D721Med (cell line): ENCODE measurements around the gene EQTN.

Experiments
- DNase-seq: peaks from one replicate; pipeline ENCODE4 v3.0.0; 2011; ENCODE audit warnings: low spot score; ENCODE audit not compliant: insufficient read length
- FAIRE-seq: peaks from 2 replicates; lab custom pipeline; 2011; peaks lifted over from hg19 to GRCh38; lab: Jason Lieb, UNC
- TF ChIP-seq, protein P1 (sequence below): IDR thresholded peaks from 2 replicates; pipeline ENCODE4 v1.5.1; 2012; ENCODE audit warnings: mild to moderate bottlenecking, control low read depth; ENCODE audit not compliant: insufficient read depth; ENCODE audit errors: missing control alignments

Gene EQTN

DNA sequence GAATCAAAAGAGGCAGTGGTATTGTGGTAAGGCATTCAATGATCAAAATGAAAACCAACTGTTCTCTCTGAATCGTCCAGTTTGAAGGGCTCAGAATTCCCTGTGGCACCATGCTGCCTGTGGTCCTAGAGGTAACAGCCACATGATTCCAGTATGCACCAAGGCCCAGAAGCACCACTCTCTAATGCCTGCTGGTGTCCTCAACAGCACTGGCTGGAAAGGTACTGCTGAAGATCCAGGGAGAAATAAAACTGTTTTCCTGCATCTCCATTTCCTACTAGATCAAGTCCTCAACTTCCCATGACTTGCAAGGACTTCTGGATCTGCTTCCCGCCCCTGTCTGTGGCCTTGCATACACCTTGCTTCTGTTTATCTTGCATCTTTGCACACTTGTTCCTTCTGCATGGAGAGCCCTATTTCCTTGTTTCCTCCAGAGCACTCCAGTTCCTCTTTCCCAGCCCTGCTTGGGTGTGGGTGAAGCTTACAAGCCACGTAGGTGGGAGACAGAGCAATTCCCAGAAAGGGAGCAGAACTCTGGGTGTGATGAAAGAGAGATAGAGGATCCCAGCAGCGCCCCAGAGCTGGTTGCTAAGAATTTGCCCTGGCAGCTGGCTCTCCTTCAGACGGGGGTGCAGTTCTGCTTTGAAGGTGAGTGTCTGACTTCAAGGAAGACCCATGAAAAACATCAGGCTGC is 41.0 kb upstream of the EQTN start:
- DNase-seq (no peak), FAIRE-seq (no peak)
- TF ChIP-seq, protein P1, sequence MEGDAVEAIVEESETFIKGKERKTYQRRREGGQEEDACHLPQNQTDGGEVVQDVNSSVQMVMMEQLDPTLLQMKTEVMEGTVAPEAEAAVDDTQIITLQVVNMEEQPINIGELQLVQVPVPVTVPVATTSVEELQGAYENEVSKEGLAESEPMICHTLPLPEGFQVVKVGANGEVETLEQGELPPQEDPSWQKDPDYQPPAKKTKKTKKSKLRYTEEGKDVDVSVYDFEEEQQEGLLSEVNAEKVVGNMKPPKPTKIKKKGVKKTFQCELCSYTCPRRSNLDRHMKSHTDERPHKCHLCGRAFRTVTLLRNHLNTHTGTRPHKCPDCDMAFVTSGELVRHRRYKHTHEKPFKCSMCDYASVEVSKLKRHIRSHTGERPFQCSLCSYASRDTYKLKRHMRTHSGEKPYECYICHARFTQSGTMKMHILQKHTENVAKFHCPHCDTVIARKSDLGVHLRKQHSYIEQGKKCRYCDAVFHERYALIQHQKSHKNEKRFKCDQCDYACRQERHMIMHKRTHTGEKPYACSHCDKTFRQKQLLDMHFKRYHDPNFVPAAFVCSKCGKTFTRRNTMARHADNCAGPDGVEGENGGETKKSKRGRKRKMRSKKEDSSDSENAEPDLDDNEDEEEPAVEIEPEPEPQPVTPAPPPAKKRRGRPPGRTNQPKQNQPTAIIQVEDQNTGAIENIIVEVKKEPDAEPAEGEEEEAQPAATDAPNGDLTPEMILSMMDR: no peak

DNA sequence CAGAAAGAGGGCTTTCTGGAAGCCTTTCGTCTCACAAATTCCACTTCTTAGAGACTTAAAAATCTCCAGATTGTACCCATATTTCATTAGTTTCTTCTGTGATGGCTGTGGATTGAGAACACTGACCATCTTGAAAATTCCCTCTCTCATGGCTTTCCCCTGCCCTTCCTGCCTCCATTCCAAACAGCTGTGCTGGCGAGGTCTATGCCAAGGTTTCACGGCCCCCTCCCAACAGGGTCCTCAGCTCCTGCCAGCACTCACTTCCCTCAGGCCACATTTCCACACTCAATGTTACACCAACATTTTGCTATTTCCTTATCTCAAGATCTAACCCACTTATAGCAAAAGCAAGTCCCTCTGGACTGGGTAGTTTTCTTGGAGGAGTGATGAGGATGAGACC is 40.3 kb upstream of the EQTN start:
- no peak for FAIRE-seq

DNA sequence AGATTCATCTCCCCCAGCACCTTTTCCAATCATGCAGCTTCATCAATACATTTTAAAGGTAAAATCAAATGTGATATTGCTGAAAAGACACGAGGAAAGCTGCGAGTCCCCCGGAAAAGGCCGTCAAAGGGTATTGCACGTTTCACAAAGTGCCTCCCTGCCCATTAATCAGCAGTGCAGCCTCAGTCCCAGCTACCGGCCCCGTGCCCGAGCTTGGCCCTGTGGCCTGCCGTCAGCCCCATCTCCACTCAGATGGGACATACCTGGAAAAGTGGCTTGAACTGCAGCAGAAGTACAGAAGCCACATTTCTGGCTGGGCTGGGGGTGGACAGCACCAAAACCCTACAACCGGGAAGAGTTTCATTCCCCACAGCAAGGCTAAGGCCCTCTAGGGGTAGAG is 39.9 kb upstream of the EQTN start:
- FAIRE-seq (no peak), DNase-seq (no peak)
- TF ChIP-seq, protein P1: no peak

More for the DNA sequence above, 40.3 kb upstream of the EQTN start:
- DNase-seq: no peak
- TF ChIP-seq, protein P1: no peak

DNA sequence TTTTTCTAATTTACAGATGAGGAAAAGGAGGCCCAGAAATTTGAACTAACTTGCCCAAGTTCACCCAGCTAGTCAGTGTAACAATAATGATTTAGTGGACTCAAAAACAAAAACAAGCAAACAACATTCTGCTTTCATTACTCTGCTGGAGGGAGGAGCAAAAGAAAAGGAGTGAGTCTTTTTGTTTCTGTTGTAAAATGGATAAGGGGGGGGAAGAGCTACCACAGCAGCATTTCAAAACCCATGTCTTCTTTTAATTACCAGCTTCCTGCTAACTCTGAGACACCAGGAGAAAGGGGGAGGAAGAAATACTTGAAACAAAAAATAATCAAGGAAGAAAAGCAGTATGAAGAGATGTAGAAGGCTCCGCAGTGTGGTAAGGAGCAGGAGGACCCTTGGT is 39.2 kb upstream of the EQTN start:
- TF ChIP-seq, protein P1: no peak
- no peak for FAIRE-seq
- DNase-seq: no peak

DNA sequence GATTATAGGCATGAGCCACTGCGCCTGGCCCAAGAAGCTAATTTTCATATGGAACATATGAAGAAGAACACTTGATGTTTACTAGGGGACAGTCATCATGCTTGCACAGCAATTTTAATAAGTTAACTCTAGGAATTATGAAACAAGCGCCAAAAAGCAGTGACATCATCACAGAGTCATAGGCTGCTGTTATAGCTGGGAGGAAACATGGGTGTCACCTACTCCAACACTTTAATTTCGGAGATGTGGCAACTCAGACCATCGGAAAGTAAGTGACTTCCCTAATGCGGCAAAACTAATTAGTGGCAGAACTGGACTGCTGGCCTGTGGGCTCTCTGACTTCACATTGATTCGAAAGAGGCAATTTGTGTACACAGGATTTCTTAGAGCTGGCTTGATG is 38.1 kb upstream of the EQTN start:
- TF ChIP-seq, protein P1: no peak
- DNase-seq: no peak
- no peak for FAIRE-seq

DNA sequence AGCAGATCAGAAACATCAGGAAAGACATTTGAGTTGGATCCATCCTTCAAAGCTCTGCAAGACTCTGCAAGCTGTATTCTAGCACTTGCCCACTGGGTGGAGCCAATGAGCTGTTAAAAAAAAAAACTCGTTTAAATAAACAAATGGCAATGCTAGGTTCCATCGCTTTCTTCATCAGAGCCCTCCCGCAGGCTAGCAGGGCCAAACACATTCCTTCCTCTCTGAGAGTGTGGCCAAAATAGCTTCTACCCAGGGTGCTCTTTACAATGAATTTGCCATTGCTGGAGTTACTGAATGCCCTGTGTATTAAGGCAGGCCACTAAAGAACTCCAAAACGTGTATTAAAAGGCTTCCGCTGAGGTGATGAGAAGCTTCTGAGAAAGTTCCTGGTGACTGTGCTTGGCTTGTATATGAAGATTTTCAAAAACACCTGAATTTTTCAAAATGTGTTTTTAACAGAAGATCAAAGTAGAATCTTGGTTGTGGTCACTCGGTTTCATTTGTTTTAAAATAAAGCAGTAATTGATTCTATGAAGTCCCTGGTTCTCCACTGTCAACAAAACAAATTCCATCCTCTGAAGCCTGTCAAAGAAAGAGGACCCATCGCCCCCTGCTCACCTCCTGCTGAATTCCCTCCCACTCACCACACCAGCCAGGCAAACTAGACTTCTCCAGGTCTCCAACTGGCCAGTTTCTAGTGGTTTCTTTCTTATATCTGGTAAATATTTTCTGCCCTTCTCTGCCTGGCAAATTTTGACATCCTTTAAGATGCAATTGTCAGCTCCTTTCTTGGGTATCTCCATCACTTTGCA is 36.5 kb upstream of the EQTN start:
- DNase-seq: peak; percentile 53
- FAIRE-seq: peak; percentile 77
- TF ChIP-seq, protein P1: peak; percentile 87

DNA sequence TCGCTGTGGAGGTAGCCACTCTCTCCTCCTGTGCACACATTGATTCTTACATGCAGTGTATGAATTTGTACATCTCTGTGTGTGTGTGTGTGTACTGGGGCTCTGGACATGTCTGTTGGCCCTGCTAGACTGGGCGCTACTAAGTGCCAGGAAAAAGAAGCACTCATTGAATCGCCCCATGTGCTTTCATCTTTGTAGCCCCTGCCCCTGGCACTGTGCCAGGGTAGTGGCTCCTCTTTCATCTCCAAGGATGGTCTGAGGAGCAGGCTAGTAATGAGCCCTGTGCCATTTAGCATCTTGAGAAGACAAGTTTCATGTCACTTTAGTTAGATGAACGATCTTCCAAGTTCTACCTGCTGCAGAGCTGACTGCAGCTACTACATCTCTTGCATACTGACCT is 34.4 kb upstream of the EQTN start:
- TF ChIP-seq, protein P1: no peak
- FAIRE-seq (no peak), DNase-seq (no peak)
